Progenitor cell of endocrine pancreas (in vitro differentiated cells): ENCODE results near the gene COL3A1. TPM values are rescaled to one million over a fixed set of nuclear protein-coding genes. Genes with fewer than 3 reads are reported as not detected.
A peak's percentile ranks its signal among the peaks of the same experiment; 100 is the strongest.

Experiments used
- DNase-seq: peaks from one replicate; pipeline ENCODE4 v3.0.0; 2021; ENCODE audit warnings: low spot score; ENCODE audit not compliant: unreplicated experiment
- H3K27ac Mint-ChIP-seq: 2 replicates; pipeline ENCODE4 v1.8.0; 2021; ENCODE audit warnings: mild to moderate bottlenecking, moderate library complexity, mixed read lengths
- H3K27me3 Mint-ChIP-seq: 2 replicates; pipeline ENCODE4 v1.8.0; 2021; ENCODE audit warnings: mixed read lengths
- H3K36me3 Mint-ChIP-seq: 2 replicates; pipeline ENCODE4 v1.8.0; 2022; ENCODE audit warnings: mixed read lengths; ENCODE audit not compliant: insufficient read depth
- H3K4me1 Mint-ChIP-seq: 2 replicates; pipeline ENCODE4 v1.8.0; 2021; ENCODE audit warnings: low read depth, mixed read lengths
- H3K4me3 Mint-ChIP-seq: 2 replicates; pipeline ENCODE4 v1.8.0; 2021; ENCODE audit warnings: low read depth, mild to moderate bottlenecking, moderate library complexity, mixed read lengths
- H3K9me3 Mint-ChIP-seq: 2 replicates; pipeline ENCODE4 v1.8.0; 2021; ENCODE audit warnings: low read depth, mixed read lengths
- CTCF ChIP-seq: fragments of 200-600 bp; sonication (generic); IDR thresholded peaks from one replicate; pipeline ENCODE4 v1.5.0; 2021; ENCODE audit warnings: antibody characterized with exemption, mild to moderate bottlenecking; ENCODE audit not compliant: unreplicated experiment
- total RNA-seq: library from RNA; stranded (reverse); gene quantifications from 2 replicates; pipeline ENCODE4 v1.2.1, GENCODE V29; 2021

The COL3A1 gene
- total RNA-seq, 1 donor from 2014 or later = 15.5 TPM

GRCh38 chr2:189022492-189022891 is 48.3 kb downstream of the COL3A1 start:
- Mint-ChIP-seq H3K4me1 (no peaks in the 10 kb centered on the region), H3K4me3 (no peak overlapping the region), H3K27me3 (no peaks in the 10 kb centered on the region), H3K9me3 (no peaks in the 10 kb centered on the region), H3K36me3 (no peaks in the 10 kb centered on the region), H3K27ac (no peak overlapping the region)
- no peak for TF ChIP-seq CTCF
- DNase-seq = no peak

GRCh38 chr2:189024901-189025618 is 50.9 kb downstream of the COL3A1 start:
- no peak for DNase-seq
- Mint-ChIP-seq H3K4me1 (no peaks in the 10 kb centered on the region), H3K27ac (no peak overlapping the region), H3K27me3 (no peaks in the 10 kb centered on the region), H3K36me3 (no peaks in the 10 kb centered on the region), H3K9me3 (no peaks in the 10 kb centered on the region), H3K4me3 (no peak overlapping the region)
- TF ChIP-seq CTCF = peak; percentile 52

GRCh38 chr2:189037518-189037917 is 63.3 kb downstream of the COL3A1 start:
- Mint-ChIP-seq H3K4me3 (no peak overlapping the region), H3K9me3 (no peaks in the 10 kb centered on the region), H3K4me1 (no peaks in the 10 kb centered on the region), H3K27me3 (no peaks in the 10 kb centered on the region), H3K27ac (no peak overlapping the region), H3K36me3 (no peaks in the 10 kb centered on the region)
- no peak for DNase-seq
- no peak for TF ChIP-seq CTCF

- H3K4me1 Mint-ChIP-seq = peaks cover 6% of the 10 kb centered on the region
- no peaks in the 10 kb centered on the region for H3K9me3 Mint-ChIP-seq
- no peaks in the 10 kb centered on the region for H3K36me3 Mint-ChIP-seq
- H3K27ac Mint-ChIP-seq = no peak overlapping the region
- peaks cover 7% of the 10 kb centered on the region for H3K27me3 Mint-ChIP-seq
- no peak for TF ChIP-seq CTCF
- no peak overlapping the region for H3K4me3 Mint-ChIP-seq
- no peak for DNase-seq
These were observed 71.7 kb downstream of the COL3A1 start for GRCh38 chr2:189045836-189046235.

GRCh38 chr2:189046320-189046719 is 72.1 kb downstream of the COL3A1 start:
- DNase-seq = no peak
- no peaks in the 10 kb centered on the region for H3K36me3 Mint-ChIP-seq
- H3K27me3 Mint-ChIP-seq = peaks cover 7% of the 10 kb centered on the region
- H3K4me1 Mint-ChIP-seq = peaks cover 6% of the 10 kb centered on the region
- H3K9me3 Mint-ChIP-seq = no peaks in the 10 kb centered on the region
- no peak overlapping the region for H3K27ac Mint-ChIP-seq
- no peak for TF ChIP-seq CTCF
- no peak overlapping the region for H3K4me3 Mint-ChIP-seq
